ENCODE data around the gene FKBP4.

FKBP4 gene

DNA sequence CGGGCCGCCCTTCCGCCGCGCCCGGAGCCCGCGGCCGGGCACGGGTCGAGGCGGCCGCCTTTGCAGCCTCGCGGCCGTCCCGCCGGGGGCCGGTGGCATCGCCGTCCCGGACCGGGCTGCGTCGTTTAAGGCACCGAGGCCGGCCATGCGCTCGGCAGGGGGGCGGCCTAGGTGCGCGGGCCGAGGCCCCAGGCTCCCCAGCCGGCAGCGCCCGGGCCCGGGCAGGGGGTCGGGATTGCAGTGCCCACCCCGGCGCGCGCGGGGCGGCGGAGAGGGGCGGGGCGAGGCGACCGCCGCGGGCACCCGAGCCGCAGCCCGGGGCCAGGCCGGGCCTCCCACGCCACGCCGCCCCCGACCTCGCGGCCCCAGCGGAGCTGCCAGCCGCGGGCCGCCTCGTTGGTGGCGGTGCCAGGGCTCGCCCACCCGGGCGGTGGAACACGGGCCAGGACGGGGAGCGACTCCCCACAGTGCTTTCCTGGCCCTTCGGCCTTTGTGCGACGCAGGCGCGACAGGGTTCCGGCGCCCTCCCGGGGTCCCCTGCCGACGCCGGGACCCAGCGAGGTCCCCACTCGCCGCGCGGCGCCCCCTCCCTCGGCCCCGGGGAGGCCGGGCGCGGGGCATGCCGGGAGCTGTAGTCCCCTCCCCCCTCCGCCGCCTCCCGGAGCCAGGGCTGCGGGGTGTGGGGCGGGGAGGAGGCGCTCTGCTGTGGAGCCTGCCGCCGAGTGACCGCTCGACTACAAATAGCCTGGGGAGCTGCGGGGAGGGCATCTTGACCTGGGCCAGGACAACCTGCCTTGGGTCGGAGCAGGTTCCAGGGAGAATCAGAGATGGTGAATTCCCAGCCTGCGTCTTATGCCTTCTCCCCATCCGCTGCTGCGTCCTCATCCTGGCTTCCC, 769 bp downstream of the FKBP4 start:
- Histone ChIP-seq H3K9me3 (ENCODE audit: control insufficient read depth in 5 of 5, low read length in 5 of 5) (no peaks in the 10 kb centered on the region), H3K27ac (ENCODE audit: low read depth, low read length) (peak overlapping the region; percentile 88), H3K9ac (ENCODE audit: low read length in 5 of 5) (peak overlapping the region in 4 of 5 donors; percentile 72 to 86 (median 80)), H3K4me3 (ENCODE audit: low read depth in 1 of 5, low read length in 5 of 5) (peak overlapping the region; percentile 80 to 89 (median 84)), H3K27me3 (ENCODE audit: control insufficient read depth in 5 of 5, insufficient read depth in 4 of 5, low read length in 5 of 5) (no peaks in the 10 kb centered on the region), H3K36me3 (ENCODE audit: control insufficient read depth in 5 of 5, insufficient read depth in 5 of 5, low read length in 5 of 5) (peaks cover 7 to 36% (median 33%) of the 10 kb centered on the region in 5 donors), H3K4me1 (ENCODE audit: control insufficient read depth in 5 of 5, insufficient read depth in 5 of 5, low read length in 5 of 5) (peaks cover 10 to 30% (median 27%) of the 10 kb centered on the region in 5 donors)

DNA sequence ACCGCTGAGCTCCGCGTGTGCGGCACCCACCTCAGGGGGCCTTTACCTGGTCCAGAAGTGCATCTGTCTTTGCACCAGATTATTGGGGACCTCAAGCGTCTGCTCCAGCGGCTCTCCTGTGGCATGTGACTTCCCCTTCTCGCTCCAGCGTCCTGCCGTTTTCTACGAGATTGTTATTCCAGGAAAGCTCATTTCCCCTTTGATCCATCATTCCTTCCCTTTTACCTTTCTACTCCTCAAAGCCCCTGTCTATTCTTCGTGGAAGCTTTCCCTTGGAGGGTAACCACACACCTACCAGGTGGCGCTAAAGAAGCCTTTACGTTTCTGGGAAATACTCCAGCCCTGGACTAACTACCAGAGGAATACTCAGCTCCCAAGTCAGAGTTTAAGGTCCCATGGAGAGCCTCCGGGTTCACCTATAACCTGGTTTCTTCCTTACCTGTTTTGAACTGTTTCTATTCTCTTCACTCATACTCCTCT, 1.5 kb downstream of the FKBP4 start:
- Histone ChIP-seq H3K27me3 (ENCODE audit: control insufficient read depth in 5 of 5, insufficient read depth in 4 of 5, low read length in 5 of 5) (no peaks in the 10 kb centered on the region), H3K27ac (ENCODE audit: low read depth, low read length) (peak overlapping the region; percentile 70), H3K4me1 (ENCODE audit: control insufficient read depth in 5 of 5, insufficient read depth in 5 of 5, low read length in 5 of 5) (peaks cover 7 to 32% (median 29%) of the 10 kb centered on the region in 5 donors), H3K4me3 (ENCODE audit: low read depth in 1 of 5, low read length in 5 of 5) (peak overlapping the region; percentile 80 to 89 (median 84)), H3K36me3 (ENCODE audit: control insufficient read depth in 5 of 5, insufficient read depth in 5 of 5, low read length in 5 of 5) (peaks cover 7 to 42% (median 40%) of the 10 kb centered on the region in 5 donors), H3K9ac (ENCODE audit: low read length in 5 of 5) (peak overlapping the region; percentile 33 to 86 (median 79)), H3K9me3 (ENCODE audit: control insufficient read depth in 5 of 5, low read length in 5 of 5) (no peaks in the 10 kb centered on the region)

DNA sequence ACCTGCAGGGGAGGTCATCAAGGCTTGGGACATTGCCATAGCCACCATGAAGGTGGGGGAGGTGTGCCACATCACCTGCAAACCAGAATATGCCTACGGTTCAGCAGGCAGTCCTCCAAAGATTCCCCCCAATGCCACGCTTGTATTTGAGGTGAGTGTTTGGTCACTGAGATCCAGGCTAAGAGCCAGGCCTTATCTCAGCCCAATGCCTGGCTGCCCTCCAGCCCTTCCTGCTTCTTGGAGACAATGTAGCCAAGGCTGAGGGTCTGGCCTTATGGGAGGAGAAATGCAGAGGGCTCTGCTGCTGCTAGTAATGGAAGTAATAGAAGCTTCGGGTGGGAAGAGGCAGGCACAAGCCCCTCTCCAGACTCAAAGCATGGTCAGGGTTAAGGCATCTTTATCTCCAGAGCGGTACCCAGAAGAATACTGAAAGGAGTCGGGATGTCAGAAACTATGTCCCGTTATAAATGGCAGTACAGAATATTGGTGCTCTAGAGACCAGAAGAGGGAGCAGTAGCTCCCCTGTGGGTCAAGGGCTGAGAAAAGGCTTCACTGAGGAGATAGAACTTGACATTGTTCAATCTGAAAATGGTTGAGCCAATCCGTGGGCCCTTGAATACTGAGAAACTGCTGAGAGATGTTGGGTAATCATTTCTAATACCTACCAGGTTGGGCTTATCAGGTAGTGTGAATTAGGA, 3.1 kb downstream of the FKBP4 start:
- Histone ChIP-seq H3K9ac (ENCODE audit: low read length in 5 of 5) (no peak overlapping the region), H3K4me3 (ENCODE audit: low read depth in 1 of 5, low read length in 5 of 5) (no peak overlapping the region), H3K36me3 (ENCODE audit: control insufficient read depth in 5 of 5, insufficient read depth in 5 of 5, low read length in 5 of 5) (peaks cover 7 to 54% (median 54%) of the 10 kb centered on the region in 5 donors), H3K27ac (ENCODE audit: low read depth, low read length) (peak overlapping the region; percentile 18), H3K27me3 (ENCODE audit: control insufficient read depth in 5 of 5, insufficient read depth in 4 of 5, low read length in 5 of 5) (no peaks in the 10 kb centered on the region), H3K9me3 (ENCODE audit: control insufficient read depth in 5 of 5, low read length in 5 of 5) (no peaks in the 10 kb centered on the region), H3K4me1 (ENCODE audit: control insufficient read depth in 5 of 5, insufficient read depth in 5 of 5, low read length in 5 of 5) (peaks cover 7 to 34% (median 29%) of the 10 kb centered on the region in 5 donors)

DNA sequence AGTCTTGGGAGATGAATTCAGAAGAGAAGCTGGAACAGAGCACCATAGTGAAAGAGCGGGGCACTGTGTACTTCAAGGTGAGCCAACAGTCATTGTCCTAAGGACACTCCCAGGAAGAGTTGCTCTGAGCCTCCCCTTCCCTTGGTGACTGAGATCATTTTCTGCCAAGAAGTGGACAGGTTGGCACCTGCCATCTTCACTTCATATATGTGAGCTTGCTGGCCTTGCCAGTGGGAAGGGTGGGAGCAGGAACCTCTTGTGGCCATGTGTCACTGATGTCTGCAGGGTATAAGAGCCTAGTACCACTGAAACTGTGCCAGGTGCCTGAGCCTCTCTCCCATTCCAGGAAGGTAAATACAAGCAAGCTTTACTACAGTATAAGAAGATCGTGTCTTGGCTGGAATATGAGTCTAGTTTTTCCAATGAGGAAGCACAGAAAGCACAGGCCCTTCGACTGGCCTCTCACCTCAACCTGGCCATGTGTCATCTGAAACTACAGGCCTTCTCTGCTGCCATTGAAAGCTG, 5.3 kb downstream of the FKBP4 start:
- Histone ChIP-seq H3K27me3 (ENCODE audit: control insufficient read depth in 5 of 5, insufficient read depth in 4 of 5, low read length in 5 of 5) (no peaks in the 10 kb centered on the region), H3K36me3 (ENCODE audit: control insufficient read depth in 5 of 5, insufficient read depth in 5 of 5, low read length in 5 of 5) (peaks cover 7 to 76% (median 70%) of the 10 kb centered on the region in 5 donors), H3K4me3 (ENCODE audit: low read depth in 1 of 5, low read length in 5 of 5) (no peak overlapping the region), H3K9me3 (ENCODE audit: control insufficient read depth in 5 of 5, low read length in 5 of 5) (no peaks in the 10 kb centered on the region), H3K4me1 (ENCODE audit: control insufficient read depth in 5 of 5, insufficient read depth in 5 of 5, low read length in 5 of 5) (peaks cover 7 to 36% (median 22%) of the 10 kb centered on the region in 5 donors), H3K9ac (ENCODE audit: low read length in 5 of 5) (no peak overlapping the region), H3K27ac (ENCODE audit: low read depth, low read length) (no peak overlapping the region)

DNA sequence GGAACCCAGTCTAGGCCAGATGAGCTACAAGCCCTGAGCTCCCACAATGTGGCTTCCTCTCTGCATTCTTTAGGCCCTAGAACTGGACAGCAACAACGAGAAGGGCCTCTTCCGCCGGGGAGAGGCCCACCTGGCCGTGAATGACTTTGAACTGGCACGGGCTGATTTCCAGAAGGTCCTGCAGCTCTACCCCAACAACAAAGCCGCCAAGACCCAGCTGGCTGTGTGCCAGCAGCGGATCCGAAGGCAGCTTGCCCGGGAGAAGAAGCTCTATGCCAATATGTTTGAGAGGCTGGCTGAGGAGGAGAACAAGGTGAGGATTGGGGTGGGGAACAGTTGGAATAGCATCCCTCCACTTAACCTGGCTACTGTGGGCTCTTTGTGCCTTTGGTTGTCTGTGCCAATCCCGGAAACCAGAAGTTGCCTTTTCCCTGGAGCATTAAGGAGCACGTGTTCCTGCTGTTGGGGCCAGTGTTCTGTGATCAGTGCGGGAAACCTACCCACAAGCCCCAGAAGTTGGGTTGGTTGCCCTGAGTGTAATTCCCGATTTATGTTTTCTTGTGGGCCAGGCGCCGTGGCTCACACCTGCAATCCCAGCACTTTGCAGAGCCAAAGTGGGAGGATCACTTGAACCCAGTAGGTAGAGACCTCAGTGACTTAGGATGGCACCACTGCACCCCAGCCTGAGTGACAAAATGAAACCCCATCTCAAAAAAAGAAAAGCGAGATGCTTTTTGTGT, 6.4 kb downstream of the FKBP4 start:
- peaks cover 6 to 31% (median 19%) of the 10 kb centered on the region in 5 donors for H3K4me1 ChIP-seq (ENCODE audit: control insufficient read depth in 5 of 5, insufficient read depth in 5 of 5, low read length in 5 of 5)
- H3K4me3 ChIP-seq (ENCODE audit: low read depth in 1 of 5, low read length in 5 of 5), result no peak overlapping the region
- H3K27ac ChIP-seq (ENCODE audit: low read depth, low read length), result no peak overlapping the region
- H3K9me3 ChIP-seq (ENCODE audit: control insufficient read depth in 5 of 5, low read length in 5 of 5), result no peaks in the 10 kb centered on the region
- H3K9ac ChIP-seq (ENCODE audit: low read length in 5 of 5), result peak overlapping the region in 1 of 5 donors; percentile 41
- peaks cover 7 to 78% (median 70%) of the 10 kb centered on the region in 5 donors for H3K36me3 ChIP-seq (ENCODE audit: control insufficient read depth in 5 of 5, insufficient read depth in 5 of 5, low read length in 5 of 5)
- no peaks in the 10 kb centered on the region for H3K27me3 ChIP-seq (ENCODE audit: control insufficient read depth in 5 of 5, insufficient read depth in 4 of 5, low read length in 5 of 5)

DNA sequence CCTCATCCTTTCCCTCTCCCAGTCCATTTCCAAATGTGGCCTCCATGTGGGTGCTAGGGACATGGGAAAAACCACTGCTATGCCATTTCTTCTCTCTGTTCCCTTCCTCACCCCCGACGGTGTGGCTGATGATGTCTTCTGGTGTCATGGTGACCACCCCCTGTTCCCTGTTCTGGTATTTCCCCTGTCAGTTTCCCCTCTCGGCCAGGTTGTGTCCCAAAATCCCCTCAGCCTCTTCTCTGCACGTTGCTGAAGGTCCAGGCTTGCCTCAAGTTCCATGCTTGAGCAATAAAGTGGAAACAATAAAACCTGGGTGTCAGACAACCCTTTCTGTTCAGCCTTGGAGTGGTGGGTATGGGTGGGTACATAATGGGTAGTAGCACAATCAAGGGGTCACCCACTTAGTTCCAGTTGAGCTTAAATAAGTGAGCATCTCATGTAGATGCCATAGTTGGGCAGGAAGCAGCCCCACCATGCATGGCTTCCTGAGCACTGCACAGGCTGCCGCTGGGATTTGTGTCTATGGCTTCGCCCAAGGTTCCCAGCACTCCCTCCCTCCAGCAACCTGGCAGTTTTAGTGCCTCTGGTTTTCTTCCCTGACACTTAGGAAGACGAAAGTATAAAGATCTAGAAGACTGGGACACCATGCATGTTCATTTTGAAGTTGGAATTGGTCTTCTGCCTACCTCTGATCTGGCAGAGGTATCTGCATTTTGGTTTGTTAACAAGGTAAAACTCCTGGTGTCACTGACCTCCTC, 9.0 kb downstream of the FKBP4 start:
- Histone ChIP-seq H3K27me3 (ENCODE audit: control insufficient read depth in 5 of 5, insufficient read depth in 4 of 5, low read length in 5 of 5) (no peaks in the 10 kb centered on the region), H3K9ac (ENCODE audit: low read length in 5 of 5) (no peak overlapping the region), H3K27ac (ENCODE audit: low read depth, low read length) (peak overlapping the region; percentile 4), H3K36me3 (ENCODE audit: control insufficient read depth in 5 of 5, insufficient read depth in 5 of 5, low read length in 5 of 5) (peaks cover 7 to 63% (median 56%) of the 10 kb centered on the region in 5 donors), H3K9me3 (ENCODE audit: control insufficient read depth in 5 of 5, low read length in 5 of 5) (no peaks in the 10 kb centered on the region), H3K4me3 (ENCODE audit: low read depth in 1 of 5, low read length in 5 of 5) (no peak overlapping the region), H3K4me1 (ENCODE audit: control insufficient read depth in 5 of 5, insufficient read depth in 5 of 5, low read length in 5 of 5) (peaks cover 0 to 16% (median 6%) of the 10 kb centered on the region in 5 donors)

DNA sequence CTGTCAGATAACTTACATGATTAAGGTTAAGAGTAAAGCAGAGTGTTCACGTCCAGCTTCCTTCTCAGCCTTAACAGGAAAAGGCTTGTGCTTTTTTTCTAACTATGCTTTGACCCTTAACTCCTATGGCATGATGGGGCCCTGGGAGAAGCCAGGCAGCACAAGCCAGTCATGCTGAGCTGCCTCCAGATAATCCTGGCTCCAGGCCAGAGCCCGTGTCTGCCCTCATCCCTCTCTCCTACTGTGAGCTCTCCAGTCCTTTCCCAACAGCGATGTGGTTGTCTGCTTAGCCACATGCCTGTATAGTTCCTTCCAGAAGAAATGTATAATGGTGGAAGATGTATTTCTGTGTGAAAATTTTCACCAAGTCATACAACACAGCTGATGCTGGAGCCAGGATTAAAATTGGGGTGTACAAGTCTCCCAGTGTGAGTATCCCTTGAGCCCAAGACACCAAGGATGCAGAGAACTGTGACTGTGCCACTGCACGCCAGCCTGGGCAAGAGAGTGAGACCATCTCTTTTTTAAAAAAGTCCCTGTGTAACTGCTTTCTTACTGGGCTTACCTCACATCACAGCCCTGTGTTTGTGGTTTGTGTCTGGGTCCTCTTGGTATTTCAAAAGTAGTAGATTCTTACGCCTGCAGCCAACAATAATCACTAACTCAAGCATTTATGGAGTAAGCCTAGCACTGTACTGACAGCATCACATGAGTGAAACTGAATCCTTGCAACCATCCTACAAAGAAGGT, 9.8 kb downstream of the FKBP4 start:
- Histone ChIP-seq H3K9ac (ENCODE audit: low read length in 5 of 5) (no peak overlapping the region), H3K27ac (ENCODE audit: low read depth, low read length) (peak overlapping the region; percentile 4), H3K9me3 (ENCODE audit: control insufficient read depth in 5 of 5, low read length in 5 of 5) (no peaks in the 10 kb centered on the region), H3K36me3 (ENCODE audit: control insufficient read depth in 5 of 5, insufficient read depth in 5 of 5, low read length in 5 of 5) (peaks cover 3 to 55% (median 49%) of the 10 kb centered on the region in 5 donors), H3K4me1 (ENCODE audit: control insufficient read depth in 5 of 5, insufficient read depth in 5 of 5, low read length in 5 of 5) (peaks cover 0 to 16% (median 6%) of the 10 kb centered on the region in 5 donors), H3K4me3 (ENCODE audit: low read depth in 1 of 5, low read length in 5 of 5) (no peak overlapping the region), H3K27me3 (ENCODE audit: control insufficient read depth in 5 of 5, insufficient read depth in 4 of 5, low read length in 5 of 5) (no peaks in the 10 kb centered on the region)

DNA sequence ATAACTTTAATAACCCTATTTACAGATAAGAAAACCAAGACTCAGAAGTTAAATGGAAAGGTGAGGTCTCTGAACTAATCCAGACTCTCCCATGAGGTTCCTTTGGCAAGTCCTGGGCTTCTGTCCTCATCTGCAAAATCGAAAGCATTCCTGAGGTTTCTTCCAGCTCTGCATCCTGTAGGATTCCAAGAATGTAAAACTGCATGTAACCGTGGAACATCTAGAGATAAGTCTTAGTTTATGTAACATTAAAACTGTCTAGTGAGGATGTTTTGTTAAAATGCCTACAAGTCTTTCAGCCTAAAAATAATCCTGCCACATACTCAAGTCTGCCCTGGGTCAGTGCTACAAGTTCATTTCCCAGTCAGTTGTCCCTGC, 10.4 kb downstream of the FKBP4 start:
- Histone ChIP-seq H3K4me1 (ENCODE audit: control insufficient read depth in 5 of 5, insufficient read depth in 5 of 5, low read length in 5 of 5) (peaks cover 0 to 16% (median 6%) of the 10 kb centered on the region in 5 donors), H3K9ac (ENCODE audit: low read length in 5 of 5) (no peak overlapping the region), H3K27ac (ENCODE audit: low read depth, low read length) (no peak overlapping the region), H3K27me3 (ENCODE audit: control insufficient read depth in 5 of 5, insufficient read depth in 4 of 5, low read length in 5 of 5) (no peaks in the 10 kb centered on the region), H3K36me3 (ENCODE audit: control insufficient read depth in 5 of 5, insufficient read depth in 5 of 5, low read length in 5 of 5) (peaks cover 0 to 50% (median 43%) of the 10 kb centered on the region in 5 donors), H3K9me3 (ENCODE audit: control insufficient read depth in 5 of 5, low read length in 5 of 5) (no peaks in the 10 kb centered on the region), H3K4me3 (ENCODE audit: low read depth in 1 of 5, low read length in 5 of 5) (no peak overlapping the region)

Measured in subcutaneous abdominal adipose tissue (tissue), 5 donors.